CD4-positive, alpha-beta T cell treated with Interleukin-4 for 4 hours (primary cell): ENCODE measurements around the gene ETV4.
"Not testable (repeated sequence)": the region's sequence is repeated elsewhere in the genome, so short reads cannot be mapped to it uniquely, and the experiment has no call there.

Experiments
- DNase-seq: peaks from one replicate; pipeline ENCODE4 v3.0.0-alpha.2; 2020

Gene ETV4

GRCh38 chr17:43509440-43509839, 36.7 kb downstream of the ETV4 start:
- not testable (repeated sequence) for DNase-seq

DNA sequence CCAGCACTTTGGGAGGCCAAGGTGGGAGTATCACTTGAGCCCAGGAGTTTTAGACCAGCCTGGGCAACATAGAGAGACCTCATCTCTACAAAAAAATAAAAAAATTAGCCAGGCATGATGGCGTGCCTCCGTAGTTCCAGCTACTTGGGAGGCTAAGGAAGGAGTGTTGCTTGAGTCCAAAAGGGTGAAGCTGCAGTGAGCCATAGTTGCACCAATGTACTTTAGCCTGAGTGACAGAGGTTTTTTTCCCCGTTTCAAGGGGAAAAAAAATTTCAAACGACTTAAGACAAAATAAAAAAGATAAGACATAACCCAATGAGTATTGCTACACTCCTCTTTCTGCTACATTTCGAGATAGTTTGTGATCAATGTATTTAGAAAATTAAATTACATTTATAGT, 55.5 kb downstream of the ETV4 start:
- DNase-seq, result no peak

GRCh38 chr17:43483674-43484551, 62.2 kb downstream of the ETV4 start, which contains the start of gene DHX8:
DHX8 (plus strand) TSS chr17:43483975; CDS start chr17:43484038, 63 bp downstream.
- DNase-seq, result peak; percentile 98

- no peak for DNase-seq
Observed at GRCh38 chr17:43482103-43483012, 63.8 kb downstream of the ETV4 start.

DNA sequence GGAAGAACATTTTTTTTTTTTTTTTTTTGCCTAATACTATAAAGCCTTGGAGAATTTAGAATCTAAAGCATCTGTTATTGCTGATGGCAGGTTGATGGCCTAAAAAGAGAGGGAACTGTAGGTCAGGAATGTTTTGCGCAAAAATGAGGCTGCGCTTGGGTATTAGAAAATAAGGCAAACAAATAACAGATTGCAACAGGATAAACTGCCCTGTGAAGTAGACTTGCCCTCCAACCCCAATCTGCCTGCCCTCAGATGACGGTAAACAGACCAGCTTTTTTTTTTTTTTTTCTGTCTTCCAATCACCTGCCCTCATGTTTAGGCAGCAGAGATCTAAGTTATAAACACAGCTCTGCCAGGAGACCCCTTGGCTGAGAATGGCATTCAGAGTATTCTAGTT, 66.2 kb downstream of the ETV4 start:
- no peak for DNase-seq
